22Rv1 (cell line): Measurements from ENCODE around the gene TES.

Experiments used
- ZFX ChIP-seq: fragments of 450-650 bp; IDR thresholded peaks from 2 replicates; pipeline ENCODE4 v1.6.1; 2017; ENCODE audit warnings: antibody characterized with exemption, borderline replicate concordance
- TF ChIP-seq, protein P1 (sequence below): fragments of 450-650 bp; IDR thresholded peaks from 2 replicates; pipeline ENCODE4 v1.5.1; 2017; ENCODE audit warnings: mild to moderate bottlenecking

- TF ChIP-seq, protein P1, sequence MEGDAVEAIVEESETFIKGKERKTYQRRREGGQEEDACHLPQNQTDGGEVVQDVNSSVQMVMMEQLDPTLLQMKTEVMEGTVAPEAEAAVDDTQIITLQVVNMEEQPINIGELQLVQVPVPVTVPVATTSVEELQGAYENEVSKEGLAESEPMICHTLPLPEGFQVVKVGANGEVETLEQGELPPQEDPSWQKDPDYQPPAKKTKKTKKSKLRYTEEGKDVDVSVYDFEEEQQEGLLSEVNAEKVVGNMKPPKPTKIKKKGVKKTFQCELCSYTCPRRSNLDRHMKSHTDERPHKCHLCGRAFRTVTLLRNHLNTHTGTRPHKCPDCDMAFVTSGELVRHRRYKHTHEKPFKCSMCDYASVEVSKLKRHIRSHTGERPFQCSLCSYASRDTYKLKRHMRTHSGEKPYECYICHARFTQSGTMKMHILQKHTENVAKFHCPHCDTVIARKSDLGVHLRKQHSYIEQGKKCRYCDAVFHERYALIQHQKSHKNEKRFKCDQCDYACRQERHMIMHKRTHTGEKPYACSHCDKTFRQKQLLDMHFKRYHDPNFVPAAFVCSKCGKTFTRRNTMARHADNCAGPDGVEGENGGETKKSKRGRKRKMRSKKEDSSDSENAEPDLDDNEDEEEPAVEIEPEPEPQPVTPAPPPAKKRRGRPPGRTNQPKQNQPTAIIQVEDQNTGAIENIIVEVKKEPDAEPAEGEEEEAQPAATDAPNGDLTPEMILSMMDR, result no peak
- TF ChIP-seq ZFX, result no peak
These were observed 74.9 kb downstream of the TES start for GRCh38 chr7:116285252-116285651.
